CD4-positive, alpha-beta T cell treated with Interleukin-21 for 1 hour (primary cell): ENCODE data around the gene SIRPD.
A peak's percentile ranks its signal among the peaks of the same experiment; 100 is the strongest.
"Not testable (repeated sequence)": the region's sequence is repeated elsewhere in the genome, so short reads cannot be mapped to it uniquely, and the experiment has no call there.

ENCODE experiments used
- DNase-seq: peaks from one replicate; pipeline ENCODE4 v3.0.0-alpha.2; 2020

SIRPD gene

GRCh38 chr20:1536893-1537730 lies 20.4 kb downstream of the SIRPD start:
- no peak for DNase-seq

DNA sequence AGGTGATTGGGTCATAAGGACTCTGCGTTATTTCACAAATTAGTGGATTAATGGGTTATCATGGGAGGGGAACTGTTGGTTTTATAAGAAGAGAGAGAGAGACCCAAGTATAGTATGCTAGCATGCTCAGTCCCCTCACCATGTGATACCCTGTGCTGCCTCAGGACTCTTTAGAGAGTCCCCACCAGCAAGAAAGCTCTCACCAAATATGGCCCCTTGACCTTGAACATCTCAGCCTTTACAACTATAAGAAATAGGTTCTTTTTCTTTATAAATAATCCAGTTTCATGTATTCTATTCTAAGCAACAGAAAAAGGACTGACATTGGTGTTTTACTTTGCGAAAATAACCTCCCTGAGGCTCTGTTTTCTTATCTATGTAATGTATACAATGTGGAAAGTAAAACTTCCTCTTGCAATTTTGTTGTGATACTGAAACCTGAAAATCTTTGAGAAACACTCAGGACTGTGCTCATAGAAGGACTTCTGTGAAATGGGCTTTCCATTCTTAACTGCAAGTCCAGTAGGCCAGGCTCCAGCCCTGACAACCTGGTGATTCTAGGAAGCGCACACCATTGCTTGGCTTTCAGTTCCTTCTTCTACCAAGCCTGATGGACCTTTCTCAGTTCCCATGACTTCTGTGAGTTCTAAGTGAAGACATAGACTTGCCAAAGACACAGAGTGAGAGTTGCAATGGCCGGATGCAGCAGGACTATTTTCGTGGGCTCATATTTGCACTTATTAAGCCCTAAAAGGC lies 21.9 kb downstream of the SIRPD start:
- no peak for DNase-seq

DNA sequence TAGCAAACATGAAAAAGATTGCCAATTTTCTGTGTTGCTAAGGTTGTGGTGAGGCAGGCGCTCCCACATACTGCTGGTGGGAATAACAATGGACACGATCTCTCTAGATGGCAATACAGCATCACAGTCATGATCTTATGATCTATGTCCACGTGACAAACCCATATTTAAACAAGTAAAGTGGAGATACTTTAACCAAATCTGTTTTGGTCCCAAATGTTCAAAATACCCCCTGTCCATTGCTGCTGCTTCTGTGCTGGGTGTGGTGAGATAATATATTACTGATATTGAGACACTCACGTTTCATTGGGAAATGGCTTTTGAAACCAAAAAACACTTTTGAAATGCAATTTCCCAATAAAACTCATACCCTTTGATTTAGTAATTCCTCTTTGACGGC lies 23.0 kb downstream of the SIRPD start:
- DNase-seq: no peak

GRCh38 chr20:1533059-1533458 lies 24.4 kb downstream of the SIRPD start:
- peak; percentile 28 for DNase-seq

GRCh38 chr20:1528811-1529210 lies 28.7 kb downstream of the SIRPD start:
- DNase-seq: no peak

GRCh38 chr20:1527923-1528322 lies 29.6 kb downstream of the SIRPD start:
- no peak for DNase-seq

DNA sequence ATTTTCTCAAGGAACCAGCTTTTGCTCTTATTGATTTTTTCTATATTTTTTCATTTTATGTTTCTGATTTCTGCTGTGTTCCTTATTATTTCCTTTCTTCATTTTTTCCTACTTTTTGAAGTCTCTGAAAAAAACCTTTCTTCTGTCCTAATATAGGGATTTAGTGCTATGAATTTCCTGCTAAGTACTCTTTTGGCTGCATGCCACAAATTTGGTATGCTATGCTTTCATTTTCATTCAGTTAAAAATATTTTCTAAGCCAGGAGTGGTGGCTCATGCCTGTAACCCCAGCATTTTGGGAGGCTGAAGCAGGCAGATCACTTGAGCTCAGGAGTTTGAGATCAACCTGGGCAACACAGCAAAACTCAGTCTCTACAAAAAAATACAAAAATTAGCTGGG lies 30.6 kb downstream of the SIRPD start:
- DNase-seq: no peak

DNA sequence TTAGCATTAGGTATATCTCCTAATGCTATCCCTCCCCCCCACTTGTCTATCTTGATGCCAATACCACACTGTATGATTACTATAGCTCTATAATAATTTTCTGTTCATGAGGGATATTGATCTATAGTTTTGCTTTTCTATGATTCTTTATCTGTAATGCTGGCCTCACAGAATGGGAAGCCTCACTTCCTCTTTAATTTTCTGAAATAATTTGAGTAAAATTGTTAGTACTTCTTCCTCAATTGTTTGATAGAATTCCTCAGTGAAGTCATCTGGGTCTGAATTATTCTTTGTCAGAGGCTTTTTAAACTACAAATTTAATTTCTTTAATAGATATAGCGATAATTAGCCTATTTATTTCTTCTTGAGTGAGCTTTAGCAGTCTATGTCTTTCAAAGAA lies 31.2 kb downstream of the SIRPD start:
- DNase-seq: no peak

DNA sequence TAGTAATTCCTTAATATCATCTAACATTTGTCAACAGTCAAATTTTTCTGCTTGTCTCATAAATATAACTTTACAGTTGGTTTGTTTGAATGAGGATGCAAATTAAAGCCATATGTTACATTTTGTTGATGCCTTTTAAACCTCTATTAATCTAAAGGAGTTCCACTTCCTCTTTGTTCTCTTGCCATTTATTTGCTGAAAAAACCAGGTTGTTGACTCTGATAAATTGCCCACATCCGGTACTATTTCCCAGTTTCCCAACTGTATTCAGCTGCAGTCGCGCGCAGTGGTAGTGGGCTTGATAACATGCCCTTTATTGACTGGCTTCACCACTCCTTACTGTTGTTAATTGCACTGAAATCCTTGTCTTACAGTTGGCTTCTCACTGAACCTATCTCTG lies 33.5 kb downstream of the SIRPD start:
- no peak for DNase-seq

GRCh38 chr20:1517010-1517409 lies 40.5 kb downstream of the SIRPD start:
- DNase-seq: no peak

DNA sequence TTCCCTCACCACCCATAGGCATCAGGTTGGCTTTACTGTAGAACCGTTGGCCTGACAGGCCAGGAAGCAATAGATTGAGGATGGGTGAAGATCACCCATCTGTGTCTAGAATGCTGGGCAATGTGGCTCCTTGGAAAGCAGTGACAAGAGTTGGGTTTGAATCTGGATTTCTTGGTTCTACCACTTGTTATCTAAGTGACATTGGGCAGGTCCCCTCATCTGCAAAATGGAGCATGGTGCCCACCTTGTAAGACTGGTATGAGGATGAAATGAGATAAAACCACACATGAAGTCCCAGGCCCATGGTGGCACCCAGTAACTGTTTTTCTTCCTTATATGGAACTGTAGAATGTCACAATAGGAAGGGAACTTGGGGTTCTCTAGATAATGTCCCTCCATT lies 43.7 kb downstream of the SIRPD start:
- DNase-seq: no peak

GRCh38 chr20:1509237-1509636 lies 48.3 kb downstream of the SIRPD start:
- peak; percentile 36 for DNase-seq

DNA sequence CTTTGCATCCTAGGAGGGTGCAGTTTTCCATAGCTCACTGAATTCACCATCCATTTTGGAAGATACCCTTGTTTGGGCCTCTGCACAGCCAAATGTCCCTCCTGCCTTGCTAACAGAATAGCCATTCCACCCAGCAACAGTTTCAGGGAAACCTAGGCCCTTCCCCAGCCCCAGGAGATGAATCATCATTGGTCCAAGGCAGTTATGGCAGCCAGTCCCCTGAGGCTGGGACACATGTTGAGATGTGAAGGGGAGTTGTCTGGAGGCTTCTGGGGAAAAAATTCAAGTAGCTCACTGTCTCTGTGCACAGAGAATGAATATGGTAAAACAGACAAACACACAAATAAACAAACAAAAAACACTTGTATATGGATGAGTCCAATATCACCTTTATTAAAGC lies 48.9 kb downstream of the SIRPD start:
- DNase-seq: no peak

DNA sequence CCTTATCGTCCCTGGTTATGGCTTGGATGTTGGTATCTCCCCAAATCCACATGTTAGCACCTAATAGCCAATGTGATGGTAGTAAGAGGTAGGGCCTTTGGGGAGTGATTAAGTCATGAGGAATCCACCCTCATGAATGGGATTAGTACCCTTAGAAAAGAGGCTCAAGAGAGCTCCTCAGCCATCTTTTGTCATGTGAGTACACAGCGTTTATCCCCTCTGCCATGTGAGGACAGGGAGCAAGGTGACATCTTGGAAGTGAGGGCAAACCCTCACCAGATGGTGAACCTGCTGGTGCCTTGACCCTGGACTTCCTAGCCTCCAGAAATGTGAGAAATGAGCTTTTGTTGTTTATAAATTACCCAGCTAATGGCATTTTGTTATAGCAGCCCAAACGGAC lies 50.2 kb downstream of the SIRPD start:
- DNase-seq: no peak

DNA sequence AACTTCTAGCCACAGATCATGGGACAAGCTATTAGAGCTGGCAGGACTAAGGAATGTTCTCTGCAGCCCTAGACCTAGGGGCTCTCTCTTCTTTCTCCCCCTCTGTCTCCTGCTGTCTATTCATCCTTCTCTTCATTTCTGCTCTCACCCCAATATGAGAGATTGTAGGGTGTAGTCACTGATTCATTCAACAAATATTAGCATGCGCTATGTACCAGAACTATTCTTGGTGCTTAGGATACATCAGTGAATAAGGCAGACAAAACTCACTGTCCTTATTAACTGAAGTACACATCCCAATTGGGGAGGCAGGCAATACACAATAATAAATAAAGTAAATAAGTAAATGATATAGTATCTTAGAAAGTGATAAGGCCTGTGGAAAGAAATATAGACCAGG lies 51.6 kb downstream of the SIRPD start:
- DNase-seq: no peak

DNA sequence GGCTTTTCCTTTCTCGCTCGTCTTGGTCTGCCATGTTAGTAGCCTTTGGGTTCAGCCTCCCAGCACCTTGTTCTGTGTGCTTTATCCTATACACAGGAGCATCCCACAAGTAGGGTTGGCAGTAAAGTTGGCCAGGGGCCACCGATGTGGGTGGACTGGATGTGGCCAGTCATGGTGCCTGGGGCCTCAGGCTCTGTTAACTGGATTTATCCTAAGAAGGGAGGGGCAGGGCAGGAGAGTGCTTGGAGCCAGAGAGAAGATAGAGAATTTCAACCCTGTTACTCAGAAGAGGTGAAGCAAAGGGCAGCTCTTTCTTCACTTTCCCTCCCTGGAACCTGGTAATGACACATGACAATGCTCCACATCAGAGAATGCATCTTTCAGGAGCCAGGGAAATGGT lies 52.1 kb downstream of the SIRPD start:
- no peak for DNase-seq

- peak; percentile 87 for DNase-seq
These were observed 53.8 kb downstream of the SIRPD start for GRCh38 chr20:1503564-1504227.

DNA sequence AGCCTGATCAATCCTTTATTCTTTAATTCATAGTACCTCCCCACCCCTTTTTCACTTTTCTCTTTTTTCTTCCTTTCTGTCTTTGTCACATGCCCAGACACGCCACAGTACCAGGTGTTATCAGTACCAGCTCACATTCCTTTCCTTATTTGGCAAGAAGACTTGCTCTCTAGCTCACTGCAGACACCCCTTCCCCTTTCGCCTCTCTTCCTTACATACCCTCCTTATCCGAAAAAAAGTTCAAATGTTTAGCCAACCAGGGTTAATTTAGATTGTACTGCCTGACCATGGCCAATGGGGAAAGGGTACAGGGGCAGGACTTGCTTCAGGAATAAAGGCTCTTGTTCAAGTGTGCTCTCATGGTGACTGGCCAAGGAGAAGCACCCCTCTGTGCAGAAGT lies 57.0 kb downstream of the SIRPD start:
- DNase-seq: no peak

DNA sequence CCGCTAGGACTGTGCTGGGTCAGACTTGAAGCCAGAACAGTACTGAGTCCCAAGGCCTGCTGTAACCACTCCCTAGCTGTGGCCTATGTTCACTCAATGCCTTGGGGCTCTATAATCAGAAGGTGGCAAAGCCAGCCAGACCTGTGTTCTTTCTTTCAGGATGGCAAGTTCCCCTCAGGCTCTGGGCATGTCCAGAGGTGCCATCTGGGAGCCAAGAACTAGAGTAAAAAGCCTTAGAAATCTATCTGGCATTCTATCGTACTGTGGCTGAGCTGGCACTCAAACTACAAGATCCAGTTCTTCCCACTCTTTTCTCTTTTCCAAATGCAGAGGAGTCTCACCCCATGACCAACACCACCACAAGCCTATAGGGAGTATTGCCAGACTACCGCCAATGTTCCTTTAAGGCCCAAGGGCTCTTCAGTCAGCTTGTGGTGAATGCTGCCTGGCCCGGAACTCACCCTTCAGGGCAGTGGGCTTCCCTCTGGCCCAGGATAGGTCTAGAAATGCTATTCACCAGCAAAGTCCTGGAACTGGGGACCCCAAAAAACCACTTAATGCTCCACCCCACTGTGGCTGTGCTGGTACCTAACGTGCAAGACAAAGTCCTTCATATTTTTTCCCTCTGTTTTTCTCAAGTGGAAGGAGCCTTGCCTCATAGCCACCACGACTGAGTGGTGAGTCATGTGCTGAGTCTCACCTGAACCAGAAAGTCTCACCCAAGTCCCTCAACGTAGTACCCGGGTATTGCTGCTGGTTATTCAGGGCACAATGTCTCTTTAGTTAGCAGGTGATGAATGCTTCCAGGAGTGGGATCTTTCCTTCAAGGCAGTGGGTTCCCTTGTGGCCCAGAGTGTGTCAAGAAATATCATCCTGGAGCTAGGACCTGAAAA lies 57.7 kb downstream of the SIRPD start:
- DNase-seq: no peak

DNA sequence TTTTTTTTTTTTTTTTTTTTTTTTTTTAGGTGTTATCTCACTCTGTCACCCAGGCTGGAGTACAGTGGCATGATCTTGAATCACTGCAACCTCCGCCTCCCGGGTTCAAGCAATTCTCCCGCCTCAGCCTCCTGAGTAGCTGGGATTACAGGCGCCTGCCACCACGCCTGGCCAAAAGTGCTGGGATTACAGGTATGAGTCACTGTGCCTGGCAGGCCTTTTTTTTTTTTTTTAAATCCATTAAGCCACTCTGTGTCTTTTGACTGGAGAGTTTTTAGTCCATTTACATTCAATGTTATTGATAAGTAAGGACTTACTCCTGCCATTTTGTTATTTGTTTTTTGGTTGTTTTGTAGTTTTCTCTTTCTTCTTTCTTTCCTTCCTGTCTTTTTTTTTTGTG lies 60.1 kb downstream of the SIRPD start:
- DNase-seq: not testable (repeated sequence)

DNA sequence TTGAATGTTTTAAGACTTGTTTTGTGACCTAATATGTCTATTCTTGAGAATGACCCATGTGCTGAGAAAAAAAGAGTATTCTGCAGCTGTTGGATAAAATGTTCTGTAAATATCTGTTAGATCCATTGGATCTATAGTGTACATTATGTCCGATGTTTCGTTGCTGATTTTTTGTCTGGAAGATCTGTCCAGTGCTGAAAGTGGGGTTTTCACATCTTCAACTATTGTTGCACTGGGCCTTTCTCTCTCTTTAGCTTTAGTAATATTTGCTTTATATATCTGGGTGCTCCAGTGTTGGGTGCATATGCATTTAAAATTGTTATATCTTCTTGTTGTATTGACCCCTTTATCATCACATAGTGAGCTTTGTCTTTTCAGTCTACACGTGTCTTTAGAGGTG lies 60.6 kb downstream of the SIRPD start:
- DNase-seq: no peak

DNA sequence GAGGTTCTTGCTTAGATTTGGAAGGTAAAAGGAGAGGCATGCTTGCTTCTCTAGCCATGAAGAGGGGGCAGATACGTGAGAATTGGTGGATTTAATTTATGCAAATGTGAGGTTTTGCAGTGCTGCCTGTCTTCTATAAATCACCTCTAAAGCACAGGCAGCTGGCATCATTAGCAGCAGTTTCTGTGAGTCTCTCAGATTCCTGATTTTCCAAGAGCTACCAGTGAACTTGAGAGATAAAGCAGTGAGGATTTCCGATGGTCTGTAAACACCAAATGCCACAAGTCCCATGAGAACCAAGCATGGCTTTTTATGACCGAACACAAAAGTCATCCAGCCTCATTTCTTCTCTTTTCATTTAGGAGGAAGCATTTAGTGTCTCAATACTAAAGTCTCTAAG lies 63.1 kb downstream of the SIRPD start:
- no peak for DNase-seq

- no peak for DNase-seq
These were observed 64.0 kb downstream of the SIRPD start for GRCh38 chr20:1493536-1493935.
